SK-N-SH treated with all-trans-retinoic acid at 6 μM for 48 hours (cell line): Measurements from ENCODE around the gene SREK1.

Experiments
- ATAC-seq: fragments of 200-7000 bp; cut with Tn5 transposase; 3 replicates; pipeline ENCODE4 v1.9.1; 2020; ENCODE audit warnings: mild to moderate bottlenecking, moderate library complexity
- CREB5 ChIP-seq: fragments of 250-450 bp; sonication (Bioruptor Pico); IDR thresholded peaks from 2 replicates; pipeline ENCODE4 v1.5.1; 2020; ENCODE audit warnings: low read depth, mild to moderate bottlenecking, moderate library complexity
- CSDC2 ChIP-seq: fragments of 250-450 bp; sonication (Bioruptor Pico); IDR thresholded peaks from 2 replicates; pipeline ENCODE4 v1.5.0; 2020; ENCODE audit warnings: mild to moderate bottlenecking, moderate library complexity
- ESRRG ChIP-seq: fragments of 250-450 bp; sonication (Bioruptor Pico); IDR thresholded peaks from 2 replicates; pipeline ENCODE4 v1.6.1; 2021; ENCODE audit warnings: mild to moderate bottlenecking
- GLIS3 ChIP-seq: fragments of 250-450 bp; sonication (Bioruptor Pico); IDR thresholded peaks from 2 replicates; pipeline ENCODE4 v1.5.0; 2020; ENCODE audit warnings: mild to moderate bottlenecking, moderate library complexity
- ISL1 ChIP-seq: fragments of 250-450 bp; sonication (Bioruptor Pico); IDR thresholded peaks from 2 replicates; pipeline ENCODE4 v2.1.2; 2022; ENCODE audit warnings: mild to moderate bottlenecking, moderate library complexity
- OSR1 ChIP-seq: fragments of 250-450 bp; sonication (Bioruptor Pico); IDR thresholded peaks from 2 replicates; pipeline ENCODE4 v1.8.0; 2022; ENCODE audit warnings: moderate library complexity, mild to moderate bottlenecking, inconsistent platforms
- PATZ1 ChIP-seq: fragments of 250-450 bp; sonication (Bioruptor Pico); IDR thresholded peaks from 2 replicates; pipeline ENCODE4 v1.8.0; 2020; ENCODE audit warnings: mild to moderate bottlenecking, moderate library complexity, borderline replicate concordance
- POU6F1 ChIP-seq: fragments of 250-450 bp; sonication (Bioruptor Pico); IDR thresholded peaks from 2 replicates; pipeline ENCODE4 v1.8.0; 2021; ENCODE audit warnings: low read depth, mild to moderate bottlenecking, moderate library complexity, borderline replicate concordance
- PPARA ChIP-seq: fragments of 250-450 bp; sonication (Bioruptor Pico); IDR thresholded peaks from 2 replicates; pipeline ENCODE4 v1.5.0; 2020; ENCODE audit warnings: mild to moderate bottlenecking, borderline replicate concordance
- RARB ChIP-seq: fragments of 250-450 bp; sonication (Bioruptor Pico); IDR thresholded peaks from 2 replicates; pipeline ENCODE4 v1.8.0; 2021; ENCODE audit warnings: mild to moderate bottlenecking, moderate library complexity
- SNAI2 ChIP-seq: fragments of 250-450 bp; sonication (Bioruptor Pico); IDR thresholded peaks from 2 replicates; pipeline ENCODE4 v1.5.0; 2020; ENCODE audit warnings: mild to moderate bottlenecking, moderate library complexity
- TCF4 ChIP-seq: fragments of 250-450 bp; sonication (Bioruptor Pico); IDR thresholded peaks from 2 replicates; pipeline ENCODE4 v1.8.0; 2021; ENCODE audit warnings: mild to moderate bottlenecking, moderate library complexity, borderline replicate concordance
- TSHZ2 ChIP-seq: fragments of 250-450 bp; sonication (Bioruptor Pico); IDR thresholded peaks from 2 replicates; pipeline ENCODE4 v1.5.0; 2020; ENCODE audit warnings: mild to moderate bottlenecking, moderate library complexity
- ZC3H10 ChIP-seq: fragments of 250-450 bp; sonication (Bioruptor Pico); IDR thresholded peaks from 2 replicates; pipeline ENCODE4 v1.5.1; 2021; ENCODE audit warnings: mild to moderate bottlenecking, moderate library complexity
- ZFP3 ChIP-seq: fragments of 250-450 bp; sonication (Bioruptor Pico); IDR thresholded peaks from 2 replicates; pipeline ENCODE4 v1.5.0; 2020; ENCODE audit warnings: mild to moderate bottlenecking, moderate library complexity
- ZFP30 ChIP-seq: fragments of 450-650 bp; formaldehyde crosslinking; IDR thresholded peaks from 2 replicates; pipeline ENCODE4 v1.5.0; 2022; ENCODE audit warnings: mild to moderate bottlenecking, moderate library complexity
- ZNF70 ChIP-seq: fragments of 450-650 bp; formaldehyde crosslinking; IDR thresholded peaks from 2 replicates; pipeline ENCODE4 v1.5.0; 2020; ENCODE audit warnings: mild to moderate bottlenecking, moderate library complexity
- ZNF8 ChIP-seq: fragments of 450-650 bp; formaldehyde crosslinking; IDR thresholded peaks from 2 replicates; pipeline ENCODE4 v1.5.0; 2020; ENCODE audit warnings: mild to moderate bottlenecking, moderate library complexity

Gene SREK1

GRCh38 chr5:66203531-66203930, 59.4 kb downstream of the SREK1 start:
- no peak for TF ChIP-seq ZNF70
- no peak for TF ChIP-seq PPARA (CRISPR knock-in tag)
- TF ChIP-seq OSR1 (CRISPR knock-in tag), result no peak
- no peak for TF ChIP-seq RARB (CRISPR knock-in tag)
- TF ChIP-seq CSDC2 (CRISPR knock-in tag), result no peak
- TF ChIP-seq POU6F1 (CRISPR knock-in tag), result no peak
- no peak for TF ChIP-seq ZNF8 (CRISPR knock-in tag)
- no peak for TF ChIP-seq CREB5 (CRISPR knock-in tag)
- TF ChIP-seq TSHZ2 (CRISPR knock-in tag), result no peak
- ATAC-seq, result no peak

GRCh38 chr5:66206465-66206864, 62.4 kb downstream of the SREK1 start:
- TF ChIP-seq POU6F1 (CRISPR knock-in tag) (no peak), PATZ1 (CRISPR knock-in tag) (no peak), TCF4 (CRISPR knock-in tag) (no peak), ZNF8 (CRISPR knock-in tag) (no peak), ESRRG (no peak), TSHZ2 (CRISPR knock-in tag) (no peak), ZNF70 (no peak), ZC3H10 (no peak), SNAI2 (CRISPR knock-in tag) (no peak), ZFP3 (CRISPR knock-in tag) (no peak)
- TF ChIP-seq, all 23 proteins: peak for 0
- ATAC-seq, result no peak

- no peak for ATAC-seq
- no peak for TF ChIP-seq ISL1 (CRISPR knock-in tag)
- TF ChIP-seq POU6F1 (CRISPR knock-in tag), result no peak
- TF ChIP-seq CREB5 (CRISPR knock-in tag), result no peak
- TF ChIP-seq GLIS3, result no peak
- no peak for TF ChIP-seq TSHZ2 (CRISPR knock-in tag)
- no peak for TF ChIP-seq ZFP30
Measured at GRCh38 chr5:66207800-66208561, 63.9 kb downstream of the SREK1 start.
